ENCODE results near the gene TMEM256.

GRCh38 chr17:7357381-7357780, 46.5 kb downstream of the TMEM256 start:
- TF ChIP-seq CTCF (IDR thresholded peaks at IDR 0.05) (no peak), POLR2A (IDR thresholded peaks at IDR 0.05; ENCODE audit: low read depth) (no peak), EP300 (IDR thresholded peaks at IDR 0.05) (no peak)
